A549 treated with CpdA at 1 μM for 4 hours (cell line): Measurements from ENCODE around the gene GTPBP10. TPM values are rescaled to one million over a fixed set of nuclear protein-coding genes. Genes with fewer than 3 reads are reported as not detected.

ENCODE experiments used
- total RNA-seq: library from RNA; stranded (reverse); fragments of 200-300 nt; extraction: Qiagen RNA extraction; gene quantifications from 5 replicates; pipeline ENCODE4 v1.2.3, GENCODE V29; 2022; ENCODE audit warnings: low read depth

Gene GTPBP10, protein sequence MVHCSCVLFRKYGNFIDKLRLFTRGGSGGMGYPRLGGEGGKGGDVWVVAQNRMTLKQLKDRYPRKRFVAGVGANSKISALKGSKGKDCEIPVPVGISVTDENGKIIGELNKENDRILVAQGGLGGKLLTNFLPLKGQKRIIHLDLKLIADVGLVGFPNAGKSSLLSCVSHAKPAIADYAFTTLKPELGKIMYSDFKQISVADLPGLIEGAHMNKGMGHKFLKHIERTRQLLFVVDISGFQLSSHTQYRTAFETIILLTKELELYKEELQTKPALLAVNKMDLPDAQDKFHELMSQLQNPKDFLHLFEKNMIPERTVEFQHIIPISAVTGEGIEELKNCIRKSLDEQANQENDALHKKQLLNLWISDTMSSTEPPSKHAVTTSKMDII
- 19.2 to 24.3 TPM (median 23.1 TPM) in 5 replicates for total RNA-seq

DNA sequence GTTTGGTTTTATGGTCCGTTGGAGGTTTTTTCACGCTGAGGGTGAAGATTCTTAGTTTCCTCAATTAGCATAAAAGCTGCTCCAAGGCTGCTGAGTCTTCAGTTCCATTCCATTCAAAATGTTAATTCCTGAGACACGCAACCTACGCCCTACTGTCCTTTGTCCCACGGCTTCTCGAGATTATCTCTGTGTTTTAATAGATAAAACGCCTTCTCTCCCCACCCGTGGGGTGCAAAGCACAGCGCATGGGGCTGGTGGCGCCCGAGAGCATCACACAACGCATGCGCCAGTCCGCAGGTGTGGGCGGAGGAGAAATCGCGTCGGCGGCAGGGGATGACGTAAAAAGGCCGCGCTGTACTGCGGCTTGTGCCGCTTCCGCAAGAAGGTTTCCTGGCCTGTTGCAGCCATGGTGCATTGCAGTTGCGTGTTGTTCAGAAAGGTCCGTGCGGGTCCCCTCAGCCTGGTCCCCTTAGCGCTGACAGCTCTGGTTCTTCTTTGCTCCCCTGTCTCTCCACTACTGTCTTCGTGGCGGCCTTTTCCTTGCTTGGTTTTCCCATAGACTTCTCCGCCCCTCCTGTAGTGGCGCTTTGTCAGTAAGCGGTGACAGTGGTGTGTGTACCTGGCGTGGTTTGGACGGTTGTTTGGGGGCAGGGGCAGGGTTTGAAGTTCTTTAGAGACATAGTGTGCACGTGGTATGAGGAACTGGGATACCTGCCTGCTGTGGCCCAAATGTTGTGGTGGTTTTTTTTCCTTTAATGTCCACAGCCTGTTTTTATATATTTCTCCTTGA, at the start of gene GTPBP10:
Gene GTPBP10 (plus strand): TSS at position 381 of the 790 bp plus-strand sequence. CDS start 26 bp downstream, at position 407.

DNA sequence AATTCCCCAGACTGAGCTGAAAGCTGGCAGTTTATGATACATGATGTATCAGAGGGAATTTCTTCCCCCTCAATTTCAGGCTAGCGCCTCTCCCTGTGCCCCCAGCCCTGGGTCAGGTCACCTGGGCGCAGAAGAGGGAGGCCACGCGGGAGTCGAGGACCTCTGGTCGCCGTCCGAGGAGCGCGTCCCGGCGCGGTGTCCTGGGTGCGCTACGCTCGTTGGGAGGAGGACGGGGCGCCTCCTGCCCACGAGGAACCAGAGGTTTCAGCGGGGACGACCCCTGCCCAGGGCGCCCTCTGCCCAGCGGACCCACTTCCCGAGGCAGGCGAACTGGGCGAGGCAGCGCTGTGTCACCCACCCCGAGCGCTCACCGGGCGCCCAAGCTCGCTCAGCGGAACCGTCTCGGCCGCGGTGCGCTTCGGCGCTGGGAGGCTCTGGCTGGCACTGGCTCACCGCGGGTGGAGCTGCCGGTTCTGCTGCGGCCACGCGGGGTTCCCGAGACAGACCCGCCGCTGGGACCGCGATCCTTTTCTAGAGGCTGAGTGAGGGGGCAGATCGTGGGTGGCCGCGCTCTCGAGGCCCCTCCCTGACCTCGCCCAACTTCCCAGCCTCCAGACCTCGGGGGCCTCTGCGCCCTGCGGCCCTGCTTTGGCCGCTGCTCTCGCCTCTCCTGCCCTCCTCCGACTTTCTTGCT, 25.6 kb upstream of the GTPBP10 start, which contains the start of gene FAM237B:
Gene FAM237B (minus strand): TSS at position 504 of the 694 bp plus-strand sequence. CDS start 1,556 bp downstream, outside the sequence.

DNA sequence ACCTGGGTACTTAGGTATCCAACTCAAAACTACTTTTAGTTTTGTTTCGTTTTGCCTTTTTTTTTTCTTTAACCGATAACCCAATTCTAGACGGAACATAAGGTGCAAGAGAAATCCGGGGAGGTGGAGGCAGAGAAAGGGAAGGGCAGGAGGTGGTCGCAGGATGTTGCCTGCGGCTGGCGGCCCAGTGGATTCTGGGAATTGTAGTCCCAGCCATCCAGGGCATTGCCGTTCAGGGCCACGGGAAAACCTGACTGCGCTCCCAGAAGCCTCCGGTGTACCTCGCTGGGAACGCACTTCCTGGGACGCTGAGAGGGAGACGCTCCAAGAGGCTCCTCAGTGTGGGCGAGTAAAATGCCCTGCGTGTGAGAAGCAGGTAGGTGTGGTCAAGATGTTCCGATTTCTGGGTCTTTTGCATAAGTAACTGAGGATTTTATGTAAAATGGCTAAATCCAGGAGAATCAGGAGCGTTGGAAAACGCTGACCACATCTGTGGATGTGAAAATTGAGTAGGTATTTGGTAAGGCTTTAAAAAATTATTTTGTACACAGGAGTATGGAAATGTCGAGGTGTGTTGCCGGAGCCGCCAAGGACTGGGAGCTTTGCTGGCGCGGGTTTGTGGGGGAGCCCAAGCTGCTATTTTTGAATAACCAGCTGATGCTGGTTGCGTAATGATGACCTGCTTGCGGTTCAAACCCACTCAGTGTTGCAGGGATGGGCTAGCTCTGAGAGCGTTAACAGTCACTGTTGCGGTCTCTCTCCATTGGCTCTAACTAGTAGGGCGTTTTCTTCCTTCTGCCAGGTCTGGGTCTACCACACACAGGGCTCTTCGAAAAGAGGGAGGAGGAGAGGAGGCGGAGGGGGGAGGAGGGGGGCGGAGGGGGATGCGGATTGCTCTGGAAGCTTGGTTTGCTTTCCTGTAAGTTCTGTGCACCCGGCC, 56.9 kb downstream of the GTPBP10 start, which contains the start of gene CLDN12:
Gene CLDN12 (plus strand): TSS at position 288 of the 940 bp plus-strand sequence. CDS start 9,216 bp downstream, outside the sequence.

Other genes with a start within 250 kb of the GTPBP10 start
- 13.4 to 15.6 TPM (median 14.5 TPM) in 5 replicates for gene STEAP1, start 192.2 kb upstream of the GTPBP10 start, total RNA-seq
- gene STEAP2, start 135.0 kb upstream of the GTPBP10 start, total RNA-seq: 3.8 to 4.9 TPM (median 4.5 TPM) in 5 replicates
- 1.3 to 2.0 TPM (median 1.6 TPM) in 5 replicates for gene CFAP69, start 101.5 kb upstream of the GTPBP10 start, total RNA-seq
- not detected in 5 replicates for gene FAM237B, start 25.4 kb upstream of the GTPBP10 start, total RNA-seq
- 21.5 to 27.8 TPM (median 26.0 TPM) in 5 replicates for gene CLDN12, start 56.7 kb downstream of the GTPBP10 start, total RNA-seq
- gene PTTG1IP2, start 122.9 kb downstream of the GTPBP10 start, total RNA-seq: not detected in 5 replicates
- 0.12 to 0.54 TPM (median 0.14 TPM) in 5 replicates for gene CDK14, start 249.6 kb downstream of the GTPBP10 start, total RNA-seq